ENCODE measurements around the gene DROSHA. TPM values are rescaled to one million over a fixed set of nuclear protein-coding genes. Genes with fewer than 3 reads are reported as not detected.

DROSHA gene
- total and polyA plus RNA-seq, 10 donors, result 34.8 to 68.5 (median 46.0) TPM

GRCh38 chr5:31390256-31390655, 141.6 kb downstream of the DROSHA start:
- 71 to 83% (median 73%) methylated on average over 5 of the region's 5 CpGs for WGBS, 5 donors
- no peaks in the 10 kb centered on the region for H3K36me3 ChIP-seq
- TF ChIP-seq CTCF (IDR thresholded peaks at IDR 0.05 in 8 of 11, conservative IDR thresholded peaks at IDR 0.05 in 3 of 11), result no peak
- no peak for TF ChIP-seq POLR2A (IDR thresholded peaks at IDR 0.05)
- no peak for TF ChIP-seq POLR2AphosphoS5 (IDR thresholded peaks at IDR 0.05)
- H3K27me3 ChIP-seq (replicated peaks in 1 of 7), result no peaks in the 10 kb centered on the region
- no peaks in the 10 kb centered on the region for H3K4me1 ChIP-seq
- H3K4me3 ChIP-seq, result no peak overlapping the region
- H3K9me3 ChIP-seq, result peaks cover 0 to 33% (median 13%) of the 10 kb centered on the region in 8 donors
- intact Hi-C loops (cut with DNase I; ENCODE audit: low total_unique reads), result no loop called here
- DNase-seq, result no peak
- no peak overlapping the region for H3K27ac ChIP-seq

- no peaks in the 10 kb centered on the region for H3K36me3 ChIP-seq
- no peak overlapping the region for H3K4me3 ChIP-seq
- intact Hi-C loops (cut with DNase I; ENCODE audit: low total_unique reads), result no loop called here
- no peak for DNase-seq
- WGBS, 5 donors, result 83 to 90% (median 87%) methylated on average over 10 of the region's 10 CpGs
- no peak overlapping the region for H3K27ac ChIP-seq
- H3K9me3 ChIP-seq, result peaks cover 0 to 33% (median 13%) of the 10 kb centered on the region in 8 donors
- peaks cover 0 to 8% (median 0%) of the 10 kb centered on the region in 7 donors for H3K27me3 ChIP-seq (replicated peaks in 1 of 7)
- TF ChIP-seq CTCF (IDR thresholded peaks at IDR 0.05 in 8 of 11, conservative IDR thresholded peaks at IDR 0.05 in 3 of 11) (no peak), POLR2A (IDR thresholded peaks at IDR 0.05) (no peak), POLR2AphosphoS5 (IDR thresholded peaks at IDR 0.05) (no peak)
- no peaks in the 10 kb centered on the region for H3K4me1 ChIP-seq
Observed at GRCh38 chr5:31385774-31386537, 145.9 kb downstream of the DROSHA start.

- no peaks in the 10 kb centered on the region for H3K4me1 ChIP-seq
- no peak for DNase-seq
Observed at GRCh38 chr5:31383734-31384133, 148.2 kb downstream of the DROSHA start.

More at GRCh38 chr5:31383734-31384133, 148.2 kb downstream of the DROSHA start:
- no peaks in the 10 kb centered on the region for H3K36me3 ChIP-seq
- peaks cover 0 to 8% (median 0%) of the 10 kb centered on the region in 7 donors for H3K27me3 ChIP-seq (replicated peaks in 1 of 7)
- H3K9me3 ChIP-seq, result peaks cover 0 to 16% (median 8%) of the 10 kb centered on the region in 8 donors
- intact Hi-C loops (cut with DNase I; ENCODE audit: low total_unique reads), result no loop called here
- no peak overlapping the region for H3K27ac ChIP-seq
- TF ChIP-seq CTCF (IDR thresholded peaks at IDR 0.05 in 8 of 11, conservative IDR thresholded peaks at IDR 0.05 in 3 of 11), result no peak
- TF ChIP-seq POLR2A (IDR thresholded peaks at IDR 0.05), result no peak
- TF ChIP-seq POLR2AphosphoS5 (IDR thresholded peaks at IDR 0.05), result no peak
- H3K4me3 ChIP-seq, result no peak overlapping the region
- 66 to 74% (median 73%) methylated on average over 3 of the region's 3 CpGs for WGBS, 5 donors
